Measurements from ENCODE around the gene PRB4. TPM values are rescaled to one million over a fixed set of nuclear protein-coding genes. Genes with fewer than 3 reads are reported as not detected.
"Not testable (repeated sequence)": the region's sequence is repeated elsewhere in the genome, so short reads cannot be mapped to it uniquely, and the experiment has no call there.

Gene PRB4
- total and polyA plus RNA-seq, 2 of the 8 experiments (the other 6 are each of a cell fraction or from before 2014, with no cell fraction given), result not detected

DNA sequence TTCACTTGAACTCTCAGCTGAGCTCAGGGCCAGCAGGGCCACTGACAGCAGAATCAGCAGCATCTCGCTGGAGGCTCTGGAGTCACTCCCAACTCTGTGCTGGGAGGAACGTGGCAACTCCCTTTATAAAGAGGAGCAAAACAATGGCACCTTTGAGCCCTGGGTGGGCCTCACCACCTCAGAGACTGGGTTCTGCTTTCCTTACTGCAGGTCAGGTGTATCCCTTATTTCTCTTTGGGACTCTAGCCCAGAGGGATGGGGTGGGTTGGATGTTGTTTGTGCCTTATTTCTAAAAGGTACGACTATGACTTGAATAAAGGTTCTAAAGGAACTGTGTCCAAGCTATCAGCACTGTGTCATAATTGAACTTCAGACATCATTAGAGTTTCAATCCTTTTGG lies at the start of gene PRB4 (continued):
- TF ChIP-seq, protein P1, sequence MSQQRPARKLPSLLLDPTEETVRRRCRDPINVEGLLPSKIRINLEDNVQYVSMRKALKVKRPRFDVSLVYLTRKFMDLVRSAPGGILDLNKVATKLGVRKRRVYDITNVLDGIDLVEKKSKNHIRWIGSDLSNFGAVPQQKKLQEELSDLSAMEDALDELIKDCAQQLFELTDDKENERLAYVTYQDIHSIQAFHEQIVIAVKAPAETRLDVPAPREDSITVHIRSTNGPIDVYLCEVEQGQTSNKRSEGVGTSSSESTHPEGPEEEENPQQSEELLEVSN (IDR thresholded peaks at IDR 0.05), result no peak
- no peak for TF ChIP-seq TBP (IDR thresholded peaks at IDR 0.05; ENCODE audit: low read depth, low read length)
- no peak for TF ChIP-seq SIX5 (IDR thresholded peaks at IDR 0.05; ENCODE audit: low read depth, low read length)
- no peak for TF ChIP-seq RNF2 (IDR thresholded peaks at IDR 0.05; ENCODE audit: borderline replicate concordance, low read depth, low read length, missing control alignments, poor library complexity, severe bottlenecking)

DNA sequence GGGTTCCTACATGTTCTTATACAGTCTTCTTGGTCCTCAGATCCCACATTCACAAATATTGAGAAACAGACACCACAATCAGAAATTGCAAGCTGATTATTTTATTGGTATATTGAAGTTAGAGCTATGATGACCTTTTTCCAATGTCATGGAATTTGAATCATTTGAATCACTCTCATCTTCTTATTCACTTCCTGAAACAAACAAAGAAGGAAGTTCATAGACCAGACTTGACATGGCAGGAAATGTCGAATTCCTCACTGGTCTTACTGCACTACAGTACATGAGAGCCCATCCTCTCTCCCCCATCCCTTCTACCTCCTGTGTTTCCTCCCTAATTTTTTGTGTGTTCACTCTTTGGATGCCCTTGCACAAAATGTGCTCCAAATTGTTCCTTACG lies 41.5 kb upstream of the PRB4 start:
- CTCF ChIA-PET (ENCODE audit: partially characterized antibody), result interaction anchor here (0.9 kb wide), 1 partner anchor 9 kb away, joined by 3 read pairs; no protein-coding TSS in a partner anchor
- H2AFZ ChIP-seq (ENCODE audit: low read length); H3K18ac ChIP-seq (ENCODE audit: extremely low read depth, low read length); H3K9me3 ChIP-seq (ENCODE audit: insufficient read depth in 2 of 2, low read depth in 1 of 2, low read length in 1 of 2); H3K4me2 ChIP-seq (ENCODE audit: insufficient read depth in 1 of 2, low read depth in 2 of 2, low read length in 2 of 2); H2BK15ac ChIP-seq (ENCODE audit: low read length); H4K91ac ChIP-seq (replicated peaks; ENCODE audit: insufficient read length, low read length); H3K36me3 ChIP-seq (ENCODE audit: control insufficient read depth in 2 of 4, insufficient read depth in 4 of 4, low read length in 3 of 4); H2AK5ac ChIP-seq (ENCODE audit: low read depth, low read length); H2BK12ac ChIP-seq (ENCODE audit: low read depth, low read length); H4K20me1 ChIP-seq (replicated peaks in 1 of 2; ENCODE audit: control insufficient read depth in 1 of 2, insufficient read depth in 2 of 2, low read length in 2 of 2); H3K4ac ChIP-seq (replicated peaks; ENCODE audit: insufficient read length, low read depth, low read length); H3K4me1 ChIP-seq (replicated peaks in 1 of 4; ENCODE audit: control insufficient read depth in 3 of 4, insufficient read depth in 4 of 4, low read length in 3 of 4); H3K14ac ChIP-seq (ENCODE audit: insufficient read length); H4K8ac ChIP-seq (ENCODE audit: extremely low read depth, insufficient read depth, low read length); H3K27ac ChIP-seq (ENCODE audit: low read depth, low read length); H3K9ac ChIP-seq (replicated peaks in 1 of 4; ENCODE audit: extremely low read depth in 1 of 4, low read depth in 3 of 4, low read length in 3 of 4); H2BK5ac ChIP-seq (ENCODE audit: low read depth, low read length); DNase-seq (ENCODE audit: low read depth in 1 of 2, low spot score in 2 of 2); H3K23ac ChIP-seq (ENCODE audit: insufficient read length); H2BK120ac ChIP-seq (replicated peaks; ENCODE audit: low read depth, low read length); H3K79me2 ChIP-seq (ENCODE audit: control insufficient read depth in 1 of 2, insufficient read depth in 2 of 2, low read length in 2 of 2); POLR2A ChIA-PET (ENCODE audit: partially characterized antibody); H2BK20ac ChIP-seq (ENCODE audit: low read length); H4K5ac ChIP-seq (ENCODE audit: insufficient read length, low read depth, low read length); H3K27me3 ChIP-seq (replicated peaks in 1 of 4; ENCODE audit: control insufficient read depth in 3 of 4, extremely low read depth in 1 of 4, insufficient read depth in 3 of 4, low read length in 3 of 4); FAIRE-seq; H3K79me1 ChIP-seq (ENCODE audit: low read depth, low read length); H3K4me3 ChIP-seq (ENCODE audit: extremely low read depth in 1 of 4, insufficient read depth in 2 of 4, low read depth in 3 of 4, low read length in 4 of 4); H3K56ac ChIP-seq (replicated peaks; ENCODE audit: insufficient read length, low read depth, low read length); H3K23me2 ChIP-seq (ENCODE audit: low read depth, low read length): not testable (repeated sequence)
- 81% methylated on average over 1 of the region's 2 CpGs; no CpG with 5 or more reads in 1 of the 2 experiments for WGBS, 2 experiments (ENCODE audit: extremely low coverage in 1 of 2, insufficient coverage in 1 of 2, insufficient read length in 1 of 2, insufficient replicate concordance in 2 of 2, low coverage in 1 of 2, low lambda C conversion rate in 2 of 2, missing lambda C conversion rate in 1 of 2)

Data from H1 (cell line).